ENCODE results near the gene PWP2.
"Not testable (repeated sequence)": the region's sequence is repeated elsewhere in the genome, so short reads cannot be mapped to it uniquely, and the experiment has no call there.

PWP2 gene

GRCh38 chr21:44167527-44167926 lies 60.3 kb downstream of the PWP2 start:
- DNase-seq = not testable (repeated sequence)

GRCh38 chr21:44170326-44170725 lies 63.1 kb downstream of the PWP2 start:
- DNase-seq = not testable (repeated sequence)

GRCh38 chr21:44170863-44171262 lies 63.7 kb downstream of the PWP2 start:
- DNase-seq = not testable (repeated sequence)

- DNase-seq = not testable (repeated sequence)
These were observed 64.9 kb downstream of the PWP2 start for GRCh38 chr21:44171962-44172572.

- DNase-seq = not testable (repeated sequence)
These were observed 65.5 kb downstream of the PWP2 start for GRCh38 chr21:44172741-44173140.

GRCh38 chr21:44175189-44175588 lies 68.0 kb downstream of the PWP2 start:
- not testable (repeated sequence) for DNase-seq

- DNase-seq = not testable (repeated sequence)
These were observed 68.9 kb downstream of the PWP2 start for GRCh38 chr21:44176127-44176526.
